GM23338 (cell line): ENCODE data around the gene ANKZF1. TPM values are rescaled to one million over a fixed set of nuclear protein-coding genes. Genes with fewer than 3 reads are reported as not detected.

Experiments
- ATAC-seq: fragments of 200-7000 bp; cut with Tn5 transposase; 3 replicates; pipeline ENCODE4 v1.9.1; 2020
- DNase-seq: peaks from one replicate; pipeline ENCODE4 v3.0.0-alpha.2; 2015; ENCODE audit warnings: low spot score
- H2AFZ ChIP-seq: fragments of 200-600 bp; sonication (generic); 2 replicates; pipeline ENCODE4 v1.8.0; 2016; ENCODE audit warnings: antibody characterized with exemption, mild to moderate bottlenecking, moderate library complexity
- H3F3A ChIP-seq: fragments of 200-600 bp; sonication (generic); replicated peaks from 2 replicates; pipeline ENCODE4 v1.8.0; 2017; ENCODE audit warnings: antibody characterized with exemption, mixed run types, low read depth
- H3K27ac ChIP-seq: fragments of 200-600 bp; sonication (generic); 2 replicates; pipeline ENCODE4 v1.6.1; 2016; ENCODE audit warnings: low read depth
- H3K27me3 ChIP-seq: fragments of 200-600 bp; sonication (generic); 2 replicates; pipeline ENCODE4 v1.8.0; 2016; ENCODE audit warnings: mild to moderate bottlenecking, mixed run types, moderate library complexity; ENCODE audit not compliant: insufficient read depth
- H3K36me3 ChIP-seq: fragments of 200-600 bp; sonication (generic); 2 replicates; pipeline ENCODE4 v1.8.0; 2016; ENCODE audit warnings: mild to moderate bottlenecking; ENCODE audit not compliant: insufficient read depth
- H3K4me1 ChIP-seq: fragments of 200-600 bp; sonication (generic); 2 replicates; pipeline ENCODE4 v1.8.0; 2016; ENCODE audit warnings: mild to moderate bottlenecking, moderate library complexity; ENCODE audit not compliant: insufficient read depth
- H3K4me2 ChIP-seq: fragments of 200-600 bp; sonication (generic); 2 replicates; pipeline ENCODE4 v1.7.1; 2017; ENCODE audit warnings: mixed run types
- H3K4me3 ChIP-seq: fragments of 200-600 bp; sonication (generic); 2 replicates; pipeline ENCODE4 v1.6.1; 2016; ENCODE audit warnings: mixed run types
- H3K79me2 ChIP-seq: fragments of 200-600 bp; sonication (generic); replicated peaks from 2 replicates; pipeline ENCODE4 v1.8.0; 2017; ENCODE audit warnings: mild to moderate bottlenecking; ENCODE audit not compliant: insufficient read depth
- H3K9me2 ChIP-seq: fragments of 200-600 bp; sonication (generic); 2 replicates; pipeline ENCODE4 v1.8.0; 2017; ENCODE audit not compliant: insufficient read depth
- H4K20me1 ChIP-seq: fragments of 200-600 bp; sonication (generic); replicated peaks from 2 replicates; pipeline ENCODE4 v1.8.0; 2017; ENCODE audit warnings: mild to moderate bottlenecking; ENCODE audit not compliant: insufficient read depth
- H3K27ac Mint-ChIP-seq: 2 replicates; pipeline ENCODE4 v1.8.0; 2020; ENCODE audit warnings: inconsistent platforms, mild to moderate bottlenecking, moderate library complexity, mixed read lengths
- H3K27me3 Mint-ChIP-seq: 3 replicates; pipeline ENCODE4 v1.8.0; 2022; ENCODE audit warnings: low read depth, mild to moderate bottlenecking, moderate library complexity, mixed read lengths, inconsistent platforms; ENCODE audit not compliant: insufficient read depth, poor library complexity
- H3K36me3 Mint-ChIP-seq: 3 replicates; pipeline ENCODE4 v1.8.0; 2021; ENCODE audit warnings: low read depth, mild to moderate bottlenecking, inconsistent platforms, moderate library complexity, mixed read lengths
- H3K4me1 Mint-ChIP-seq: 3 replicates; pipeline ENCODE4 v1.8.0; 2020; ENCODE audit warnings: mild to moderate bottlenecking, inconsistent platforms, mixed read lengths
- H3K4me3 Mint-ChIP-seq: 3 replicates; pipeline ENCODE4 v1.8.0; 2021; ENCODE audit warnings: moderate library complexity, mild to moderate bottlenecking, inconsistent platforms, mixed read lengths
- H3K9me3 Mint-ChIP-seq: 3 replicates; pipeline ENCODE4 v1.8.0; 2020; ENCODE audit warnings: moderate library complexity, mild to moderate bottlenecking, inconsistent platforms, mixed read lengths
- CREB1 ChIP-seq: fragments of 250-450 bp; sonication (Bioruptor Pico); IDR thresholded peaks from 2 replicates; pipeline ENCODE4 v1.5.0; 2020; ENCODE audit warnings: low read depth, mild to moderate bottlenecking, moderate library complexity
- CTCF ChIP-seq, 2 experiments: fragments of 200-600 bp in 1 of 2; sonication (generic) in 1 of 2; conservative IDR thresholded peaks; 2 replicates each; pipeline versions ENCODE4 v1.5.1 to v1.6.1; 2016 to 2017; ENCODE audit warnings: antibody characterized with exemption in 2 of 2, low read depth in 2 of 2, mild to moderate bottlenecking in 2 of 2, moderate library complexity in 1 of 2
- ETS1 ChIP-seq: IDR thresholded peaks from 2 replicates; pipeline ENCODE4 v1.6.1; 2016; ENCODE audit warnings: antibody characterized with exemption
- EZH2 ChIP-seq: fragments of 200-600 bp; sonication (generic); IDR thresholded peaks from one replicate; pipeline ENCODE4 v1.8.0; 2017; ENCODE audit warnings: antibody characterized with exemption, mild to moderate bottlenecking, low read depth; ENCODE audit not compliant: unreplicated experiment
- EZH2phosphoT487 ChIP-seq: fragments of 200-600 bp; sonication (generic); IDR thresholded peaks from one replicate; pipeline ENCODE4 v1.8.1; 2018; ENCODE audit warnings: antibody characterized with exemption; ENCODE audit not compliant: unreplicated experiment
- JUNB ChIP-seq: IDR thresholded peaks from one replicate; pipeline ENCODE4 v1.6.1; 2016; ENCODE audit warnings: antibody characterized with exemption; ENCODE audit not compliant: unreplicated experiment
- NANOG ChIP-seq: IDR thresholded peaks from 2 replicates; pipeline ENCODE4 v1.6.1; 2016; ENCODE audit warnings: antibody characterized with exemption, borderline replicate concordance
- POLR2AphosphoS5 ChIP-seq: IDR thresholded peaks from 2 replicates; pipeline ENCODE4 v1.6.1; 2016; ENCODE audit warnings: antibody characterized with exemption, low read depth
- REST ChIP-seq: IDR thresholded peaks from one replicate; pipeline ENCODE4 v1.6.1; 2018; ENCODE audit warnings: antibody characterized with exemption; ENCODE audit not compliant: unreplicated experiment
- STAT1 ChIP-seq: IDR thresholded peaks from one replicate; pipeline ENCODE4 v1.6.1; 2016; ENCODE audit warnings: antibody characterized with exemption; ENCODE audit not compliant: unreplicated experiment
- ZNF114 ChIP-seq: fragments of 250-450 bp; sonication (Bioruptor Pico); IDR thresholded peaks from 2 replicates; pipeline ENCODE4 v1.5.0; 2020; ENCODE audit warnings: mild to moderate bottlenecking, moderate library complexity
- ZNF331 ChIP-seq: fragments of 250-450 bp; sonication (Bioruptor Pico); IDR thresholded peaks from 2 replicates; pipeline ENCODE4 v1.5.0; 2020; ENCODE audit warnings: low read depth, mild to moderate bottlenecking, moderate library complexity
- ZNF462 ChIP-seq: fragments of 250-450 bp; sonication (Bioruptor Pico); IDR thresholded peaks from 2 replicates; pipeline ENCODE4 v1.5.0; 2020; ENCODE audit warnings: mild to moderate bottlenecking, moderate library complexity
- polyA plus RNA-seq: library from polyadenylated mRNA; unstranded; fragments of >200 nt; fragmentation: Nextera tagmentation; extraction: Ambion mirVana; gene quantifications from 2 replicates; pipeline ENCODE4 v1.2.1, GENCODE V29; 2016
- total RNA-seq: library from RNA; depleted of rRNA; stranded (reverse); fragments of >200 nt; shearing (Covaris generic); gene quantifications from 2 replicates; pipeline ENCODE4 v1.2.3, GENCODE V29; 2014

ANKZF1 gene
- total and polyA plus RNA-seq, 2 experiments from 2014 or later: 29.9 to 61.9 TPM

GRCh38 chr2:219219784-219220532, 9.6 kb upstream of the ANKZF1 start:
- Histone ChIP-seq H3K79me2 (no peaks in the 10 kb centered on the region), H3K36me3 (peaks cover 5% of the 10 kb centered on the region; the same call in 1 of the 2 replicates), H3K4me3 (peak overlapping the region; percentile 81), H3K27me3 (no peaks in the 10 kb centered on the region), H3F3A (peaks cover 9% of the 10 kb centered on the region; the same call in 1 of the 2 replicates), H2AFZ (peak overlapping the region; percentile 81; the same call in 1 of the 2 replicates), H3K4me2 (peak overlapping the region; percentile 90; the same call in 1 of the 2 replicates), H3K9me2 (no peaks in the 10 kb centered on the region), H3K4me1 (peaks cover 17% of the 10 kb centered on the region), H4K20me1 (no peaks in the 10 kb centered on the region; the same call in 1 of the 2 replicates), H3K27ac (no peak overlapping the region)
- H3K27me3 Mint-ChIP-seq: peaks cover 14% of the 10 kb centered on the region
- DNase-seq: no peak
- H3K27ac Mint-ChIP-seq: peak overlapping the region; percentile 95
- peak overlapping the region; percentile 90 for H3K4me3 Mint-ChIP-seq
- H3K4me1 Mint-ChIP-seq: peaks cover 21% of the 10 kb centered on the region
- H3K9me3 Mint-ChIP-seq: no peaks in the 10 kb centered on the region
- TF ChIP-seq ZNF462 (CRISPR knock-in tag) (no peak), ZNF331 (no peak), EZH2phosphoT487 (no peak), POLR2AphosphoS5 (no peak), NANOG (no peak), ETS1 (no peak), EZH2 (no peak), ZNF114 (CRISPR knock-in tag) (no peak), STAT1 (no peak), CREB1 (CRISPR knock-in tag) (no peak), REST (no peak), CTCF (conservative IDR thresholded peaks at IDR 0.05; ENCODE audit: low read depth in 2 of 2) (no peak), JUNB (no peak)
- H3K36me3 Mint-ChIP-seq: peaks cover 44% of the 10 kb centered on the region
- ATAC-seq: no peak
